ENCODE measurements around the gene NRXN3.

Gene NRXN3

DNA sequence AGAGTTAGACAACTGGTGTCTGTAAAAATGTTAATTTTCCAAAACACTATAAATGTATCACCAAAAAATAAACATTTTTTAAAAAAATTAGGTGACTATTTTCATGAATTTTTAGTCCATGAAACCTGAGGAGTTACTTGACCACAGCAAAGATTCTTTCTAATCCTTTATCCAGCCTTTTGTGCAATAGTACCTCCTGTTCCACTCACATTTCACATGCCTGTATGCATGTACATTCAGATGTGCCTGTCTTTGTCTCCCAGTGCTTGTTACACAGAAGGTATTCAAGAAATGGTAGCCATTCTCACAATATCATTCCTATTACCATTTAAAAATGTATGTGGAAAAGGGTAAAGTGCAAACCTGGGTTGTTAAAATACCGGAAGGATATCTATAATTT is 1184.2 kb downstream of the NRXN3 start:
- H3K4me3 ChIP-seq (ENCODE audit: low read depth, low read length, poor library complexity, severe bottlenecking), result no peak overlapping the region
- no peaks in the 10 kb centered on the region for H3K9me3 ChIP-seq (ENCODE audit: low read length)
- no peaks in the 10 kb centered on the region for H3K79me2 ChIP-seq (ENCODE audit: insufficient read depth, low read length)
- H3K4me2 ChIP-seq (ENCODE audit: low read length), result no peak overlapping the region
- no peak overlapping the region for H3K9ac ChIP-seq (ENCODE audit: low read length)
- no peaks in the 10 kb centered on the region for H3K27me3 ChIP-seq (ENCODE audit: insufficient read depth, low read length)
- H3K4me1 ChIP-seq (ENCODE audit: insufficient read depth, low read length, severe bottlenecking), result no peaks in the 10 kb centered on the region
- no peak overlapping the region for H3K27ac ChIP-seq (ENCODE audit: low read depth, low read length, poor library complexity, severe bottlenecking)
- TF ChIP-seq CTCF (IDR thresholded peaks at IDR 0.05; ENCODE audit: low read length), result no peak
- no peak for TF ChIP-seq EZH2 (IDR thresholded peaks at IDR 0.05; ENCODE audit: borderline replicate concordance, low read length)
- no peak overlapping the region for H2AFZ ChIP-seq (ENCODE audit: low read length)
- H3K36me3 ChIP-seq (ENCODE audit: insufficient read depth, low read length), result no peaks in the 10 kb centered on the region
- H3F3A ChIP-seq (ENCODE audit: insufficient read depth, low read length), result no peaks in the 10 kb centered on the region
- H4K20me1 ChIP-seq (ENCODE audit: insufficient read depth, low read length), result no peaks in the 10 kb centered on the region
- no peaks in the 10 kb centered on the region for H3K9me2 ChIP-seq (ENCODE audit: low read depth, low read length)

- Histone ChIP-seq H3F3A (ENCODE audit: insufficient read depth, low read length) (no peaks in the 10 kb centered on the region), H4K20me1 (ENCODE audit: insufficient read depth, low read length) (no peaks in the 10 kb centered on the region), H3K9me2 (ENCODE audit: low read depth, low read length) (no peaks in the 10 kb centered on the region), H2AFZ (ENCODE audit: low read length) (no peak overlapping the region), H3K9ac (ENCODE audit: low read length) (no peak overlapping the region), H3K4me2 (ENCODE audit: low read length) (no peak overlapping the region), H3K4me3 (ENCODE audit: low read depth, low read length, poor library complexity, severe bottlenecking) (no peak overlapping the region), H3K4me1 (ENCODE audit: insufficient read depth, low read length, severe bottlenecking) (no peaks in the 10 kb centered on the region), H3K27ac (ENCODE audit: low read depth, low read length, poor library complexity, severe bottlenecking) (no peak overlapping the region), H3K9me3 (ENCODE audit: low read length) (no peaks in the 10 kb centered on the region), H3K36me3 (ENCODE audit: insufficient read depth, low read length) (no peaks in the 10 kb centered on the region), H3K79me2 (ENCODE audit: insufficient read depth, low read length) (no peaks in the 10 kb centered on the region), H3K27me3 (ENCODE audit: insufficient read depth, low read length) (no peaks in the 10 kb centered on the region)
- TF ChIP-seq CTCF (IDR thresholded peaks at IDR 0.05; ENCODE audit: low read length) (no peak), EZH2 (IDR thresholded peaks at IDR 0.05; ENCODE audit: borderline replicate concordance, low read length) (no peak)
These were observed 1185.9 kb downstream of the NRXN3 start for GRCh38 chr14:79356040-79356439.

- no peaks in the 10 kb centered on the region for H3K4me1 ChIP-seq (ENCODE audit: insufficient read depth, low read length, severe bottlenecking)
These were observed 1187.1 kb downstream of the NRXN3 start for GRCh38 chr14:79357307-79357706.

GRCh38 chr14:79363291-79363690 is 1193.1 kb downstream of the NRXN3 start:
- no peak overlapping the region for H3K4me3 ChIP-seq (ENCODE audit: low read depth, low read length, poor library complexity, severe bottlenecking)
- no peak overlapping the region for H2AFZ ChIP-seq (ENCODE audit: low read length)
- no peaks in the 10 kb centered on the region for H3K27me3 ChIP-seq (ENCODE audit: insufficient read depth, low read length)
- H3K9me2 ChIP-seq (ENCODE audit: low read depth, low read length), result no peaks in the 10 kb centered on the region
- H3K9ac ChIP-seq (ENCODE audit: low read length), result no peak overlapping the region
- H3K79me2 ChIP-seq (ENCODE audit: insufficient read depth, low read length), result no peaks in the 10 kb centered on the region
- no peaks in the 10 kb centered on the region for H3K9me3 ChIP-seq (ENCODE audit: low read length)
- H3K4me1 ChIP-seq (ENCODE audit: insufficient read depth, low read length, severe bottlenecking), result no peaks in the 10 kb centered on the region
- H3K36me3 ChIP-seq (ENCODE audit: insufficient read depth, low read length), result no peaks in the 10 kb centered on the region
- H4K20me1 ChIP-seq (ENCODE audit: insufficient read depth, low read length), result no peaks in the 10 kb centered on the region
- no peak for TF ChIP-seq CTCF (IDR thresholded peaks at IDR 0.05; ENCODE audit: low read length)
- TF ChIP-seq EZH2 (IDR thresholded peaks at IDR 0.05; ENCODE audit: borderline replicate concordance, low read length), result no peak
- no peaks in the 10 kb centered on the region for H3F3A ChIP-seq (ENCODE audit: insufficient read depth, low read length)
- no peak overlapping the region for H3K4me2 ChIP-seq (ENCODE audit: low read length)
- no peak overlapping the region for H3K27ac ChIP-seq (ENCODE audit: low read depth, low read length, poor library complexity, severe bottlenecking)

More at GRCh38 chr14:79357307-79357706, 1187.1 kb downstream of the NRXN3 start:
- H3K4me2 ChIP-seq (ENCODE audit: low read length), result no peak overlapping the region
- no peaks in the 10 kb centered on the region for H3K9me2 ChIP-seq (ENCODE audit: low read depth, low read length)
- no peaks in the 10 kb centered on the region for H4K20me1 ChIP-seq (ENCODE audit: insufficient read depth, low read length)
- no peaks in the 10 kb centered on the region for H3F3A ChIP-seq (ENCODE audit: insufficient read depth, low read length)
- H3K27ac ChIP-seq (ENCODE audit: low read depth, low read length, poor library complexity, severe bottlenecking), result no peak overlapping the region
- H3K79me2 ChIP-seq (ENCODE audit: insufficient read depth, low read length), result no peaks in the 10 kb centered on the region
- no peaks in the 10 kb centered on the region for H3K9me3 ChIP-seq (ENCODE audit: low read length)
- no peak overlapping the region for H2AFZ ChIP-seq (ENCODE audit: low read length)
- H3K4me3 ChIP-seq (ENCODE audit: low read depth, low read length, poor library complexity, severe bottlenecking), result no peak overlapping the region
- no peak overlapping the region for H3K9ac ChIP-seq (ENCODE audit: low read length)
- no peaks in the 10 kb centered on the region for H3K27me3 ChIP-seq (ENCODE audit: insufficient read depth, low read length)
- no peaks in the 10 kb centered on the region for H3K36me3 ChIP-seq (ENCODE audit: insufficient read depth, low read length)
- TF ChIP-seq EZH2 (IDR thresholded peaks at IDR 0.05; ENCODE audit: borderline replicate concordance, low read length), result no peak

Data from OCI-LY1 (cell line).